Right renal pelvis (tissue), 4 donors: ENCODE results near the gene GPC6. TPM values are rescaled to one million over a fixed set of nuclear protein-coding genes. Genes with fewer than 3 reads are reported as not detected.

Source experiments
- DNase-seq, 4 donors: peaks; one replicate each; pipeline ENCODE4 v3.0.0-alpha.2; 2013; ENCODE audit warnings: low read depth in 4 of 4, low spot score in 3 of 4, missing footprints in 1 of 4
- polyA plus RNA-seq, 4 donors: library from polyadenylated mRNA; unstranded; fragments of 120-200 nt; gene quantifications; one replicate each; pipeline ENCODE4 v1.2.1, GENCODE V29; 2013; ENCODE audit not compliant: insufficient read length in 4 of 4

GPC6 gene
- polyA plus RNA-seq, 4 donors, result 64.7 to 74.0 (median 65.9) TPM

GRCh38 chr13:93715866-93716265 is 489.3 kb downstream of the GPC6 start:
- no peak for DNase-seq

DNA sequence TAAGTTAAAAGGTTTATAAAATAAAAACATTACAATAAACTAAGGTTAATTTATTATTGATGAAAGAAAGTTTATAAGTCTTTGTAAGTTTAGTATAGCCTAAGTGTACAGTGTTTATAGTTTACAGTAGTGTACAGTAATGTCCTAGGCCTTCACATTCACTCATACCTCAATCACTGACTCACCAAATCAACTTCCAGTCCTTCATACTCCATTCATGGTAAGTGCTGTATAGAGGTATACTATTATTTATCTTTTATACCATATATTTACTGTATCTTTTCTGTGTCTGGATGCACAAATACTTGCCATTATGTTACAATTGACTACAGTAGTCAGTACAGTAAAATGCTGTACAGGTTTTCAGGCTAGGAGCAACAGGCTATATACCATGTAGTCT is 490.0 kb downstream of the GPC6 start:
- no peak for DNase-seq

GRCh38 chr13:93721483-93721882 is 494.9 kb downstream of the GPC6 start:
- DNase-seq, result no peak

- no peak for DNase-seq
These were observed 496.7 kb downstream of the GPC6 start for GRCh38 chr13:93723316-93723715.

DNA sequence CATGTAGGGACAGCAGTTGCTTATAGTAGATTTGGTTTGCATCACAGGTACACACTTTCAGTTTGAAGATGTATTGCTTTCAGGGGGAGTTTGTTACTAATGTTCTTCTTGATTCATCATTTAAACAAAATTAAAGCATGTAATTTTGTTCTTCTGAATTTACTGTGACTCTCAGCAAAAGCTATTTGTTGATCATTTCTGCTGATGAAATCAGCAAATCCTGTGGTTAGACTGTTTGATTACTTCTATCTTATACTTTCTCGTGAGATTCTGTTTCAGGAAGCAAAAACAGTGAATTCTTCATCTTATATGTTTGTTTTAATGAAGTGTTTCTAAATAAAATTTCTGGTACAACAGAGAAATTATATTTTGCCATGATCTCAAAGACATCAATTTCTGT is 497.6 kb downstream of the GPC6 start:
- no peak for DNase-seq

DNA sequence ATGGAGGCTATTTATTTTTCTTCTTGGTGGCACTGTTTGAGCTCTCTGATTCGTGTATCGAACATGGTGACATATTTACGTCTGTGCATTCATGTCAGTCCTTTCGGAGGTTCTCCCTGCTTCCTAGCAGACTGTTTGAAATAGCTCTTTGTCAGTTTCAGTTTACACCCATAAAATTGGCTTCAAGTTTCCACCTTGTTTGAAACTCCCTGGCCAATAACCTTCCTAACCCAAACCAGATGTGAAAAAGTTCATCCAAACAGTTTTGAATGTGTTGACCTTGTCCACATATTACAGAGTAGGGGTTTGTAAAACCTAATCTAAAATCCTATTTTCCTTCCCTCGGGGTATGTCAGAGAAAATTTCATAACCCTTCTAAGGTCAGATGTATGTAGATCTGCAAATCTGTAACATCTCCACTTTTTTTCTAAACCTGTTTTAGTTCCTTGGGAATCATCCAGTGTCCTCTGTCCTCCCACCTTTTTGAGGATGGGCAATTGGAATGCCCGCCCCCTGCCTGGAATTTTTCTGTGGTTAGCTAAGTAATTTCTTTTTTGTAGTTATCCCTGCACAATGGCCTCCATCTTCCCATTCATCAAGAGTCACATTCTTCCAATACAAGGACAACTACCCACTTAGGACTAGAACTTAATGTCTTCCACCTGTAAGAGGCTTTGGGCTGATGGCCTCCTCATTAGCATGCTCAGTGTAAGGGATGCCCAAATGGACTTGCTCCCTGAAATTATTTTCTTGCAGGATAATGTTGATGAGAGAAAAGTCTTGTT is 499.8 kb downstream of the GPC6 start:
- no peak for DNase-seq

GRCh38 chr13:93727211-93728141 is 500.9 kb downstream of the GPC6 start:
- DNase-seq, result no peak

DNA sequence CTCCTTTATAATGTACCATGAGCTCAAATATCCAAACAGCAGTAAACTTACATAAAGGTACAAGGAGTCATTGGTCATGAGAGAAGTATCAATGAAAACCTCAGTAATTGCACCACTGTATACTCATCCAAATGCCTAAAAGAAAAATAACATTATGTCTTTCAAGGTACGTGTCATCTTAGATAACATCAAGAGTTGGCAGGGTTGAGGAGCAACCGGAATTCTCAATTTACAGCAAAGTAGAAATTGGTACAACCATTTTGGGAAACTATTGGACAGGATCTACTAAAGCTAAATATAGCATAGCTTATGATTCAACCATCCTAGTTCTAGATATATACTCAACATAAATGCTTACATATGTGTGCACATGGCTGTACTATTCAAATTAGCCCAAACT is 502.8 kb downstream of the GPC6 start:
- DNase-seq, result no peak

DNA sequence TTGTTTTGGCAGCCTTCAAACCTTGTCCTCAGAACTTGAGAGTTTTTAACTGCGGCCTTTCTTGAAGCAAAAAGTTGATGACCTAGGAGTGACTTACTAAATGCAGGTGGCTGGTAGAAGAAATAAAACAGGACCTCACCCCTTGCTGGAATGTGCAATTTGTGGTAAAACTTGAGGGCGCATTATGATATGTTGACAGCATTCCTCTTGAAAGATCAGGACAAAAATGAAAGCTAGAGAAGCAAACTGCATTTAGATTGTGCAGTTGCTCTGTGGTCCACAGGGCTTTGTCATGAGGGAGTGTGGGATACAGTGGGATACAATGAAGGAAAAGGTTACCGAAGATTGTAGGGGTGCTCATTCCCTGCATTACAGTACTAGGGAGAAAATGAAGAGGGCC is 504.2 kb downstream of the GPC6 start:
- no peak for DNase-seq

DNA sequence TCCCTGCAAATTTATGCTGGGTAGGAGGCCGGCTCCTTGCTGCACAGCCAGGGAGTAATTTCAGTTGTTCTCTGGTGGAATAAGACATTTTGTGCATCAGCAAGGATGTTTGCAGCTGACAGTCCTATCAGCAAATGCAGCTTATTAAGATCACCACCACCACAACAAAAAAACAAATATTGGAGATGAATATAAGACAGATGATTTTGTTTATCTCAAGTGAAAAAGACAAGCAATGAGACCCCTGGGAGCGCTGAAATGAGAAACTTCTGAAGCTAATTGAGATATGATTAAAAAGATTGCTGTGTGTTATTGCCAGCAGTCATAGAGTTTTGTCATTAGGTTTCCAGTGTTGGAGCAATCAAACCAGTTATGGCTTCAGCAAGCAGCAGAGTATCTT is 505.6 kb downstream of the GPC6 start:
- DNase-seq, result no peak

DNA sequence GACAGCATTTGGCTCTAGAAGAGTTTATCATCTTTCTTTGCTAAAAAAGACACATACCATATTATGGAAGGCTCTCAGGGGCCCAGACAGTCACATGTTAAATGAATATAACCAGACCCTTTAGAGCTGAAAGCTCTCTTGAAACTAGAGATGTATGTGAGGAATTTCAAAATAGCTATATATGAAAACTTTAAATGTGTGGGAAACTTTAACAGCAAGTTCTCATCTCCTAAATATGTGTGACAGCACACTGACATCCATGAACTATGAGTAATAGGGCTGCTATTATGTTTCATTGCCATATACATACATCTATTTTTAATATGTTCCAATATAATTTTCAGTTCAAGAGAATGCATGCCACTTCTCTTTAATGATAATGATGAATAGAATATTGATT is 509.5 kb downstream of the GPC6 start:
- DNase-seq, result no peak

GRCh38 chr13:93736909-93737308 is 510.3 kb downstream of the GPC6 start:
- no peak for DNase-seq

DNA sequence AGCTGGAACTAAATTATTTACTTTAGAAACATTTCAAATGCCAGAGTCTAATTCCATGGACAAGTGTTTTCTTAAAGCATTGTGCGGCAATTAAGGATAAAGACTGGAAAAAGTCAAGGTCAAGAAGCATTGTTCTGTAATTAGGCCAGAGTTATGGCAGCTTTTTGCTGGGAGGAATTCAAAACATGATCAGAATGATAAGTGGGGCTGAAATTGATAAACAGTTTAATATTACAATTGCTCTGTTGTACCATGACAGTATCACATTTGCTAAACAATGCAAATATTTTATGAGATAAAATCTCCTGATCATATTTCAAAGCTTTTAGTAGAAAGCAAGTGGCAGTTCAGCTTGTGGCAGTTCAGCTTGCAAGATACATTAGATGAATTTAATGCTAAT is 513.7 kb downstream of the GPC6 start:
- no peak for DNase-seq

- DNase-seq, result no peak
These were observed 517.4 kb downstream of the GPC6 start for GRCh38 chr13:93744033-93744432.

DNA sequence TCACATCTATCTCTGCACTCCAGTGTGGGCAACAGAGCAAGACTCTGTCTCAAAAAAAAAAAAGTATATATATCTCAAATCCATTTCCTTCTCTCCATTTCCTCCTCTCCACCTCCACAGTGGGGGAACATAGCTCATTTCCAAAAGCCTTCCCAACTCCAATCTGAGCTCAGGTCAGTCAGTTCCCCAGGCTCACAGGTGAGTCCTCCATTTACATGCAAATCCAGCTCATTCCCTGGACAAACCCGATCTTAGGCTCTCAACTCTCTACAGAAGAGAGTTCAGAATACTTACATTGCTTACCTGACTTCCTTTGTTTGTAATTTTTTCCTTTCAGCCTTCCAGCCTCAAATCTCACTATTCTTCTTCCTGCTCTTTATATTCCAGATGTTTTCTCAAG is 518.3 kb downstream of the GPC6 start:
- no peak for DNase-seq

DNA sequence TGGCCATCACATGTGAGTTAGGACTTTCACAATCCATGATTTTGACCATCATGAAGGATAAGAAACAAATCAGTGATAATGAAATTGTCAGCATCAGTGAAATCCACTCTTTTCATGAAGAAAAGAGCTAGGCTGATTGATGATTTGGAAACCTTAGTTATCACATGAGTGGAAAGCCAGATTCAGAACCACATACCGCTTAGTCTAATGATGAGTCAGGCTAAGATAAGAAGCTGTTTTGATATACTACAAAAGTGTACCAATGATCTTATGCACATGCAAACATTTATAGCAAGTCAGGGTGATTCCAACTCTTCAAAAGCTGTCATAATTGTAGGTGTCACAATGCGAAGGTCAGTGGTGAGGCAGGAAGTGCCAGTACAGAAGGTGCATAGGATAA is 519.3 kb downstream of the GPC6 start:
- no peak for DNase-seq

- no peak for DNase-seq
These were observed 520.0 kb downstream of the GPC6 start for GRCh38 chr13:93746589-93746988.

- no peak for DNase-seq
These were observed 524.1 kb downstream of the GPC6 start for GRCh38 chr13:93750676-93751075.

DNA sequence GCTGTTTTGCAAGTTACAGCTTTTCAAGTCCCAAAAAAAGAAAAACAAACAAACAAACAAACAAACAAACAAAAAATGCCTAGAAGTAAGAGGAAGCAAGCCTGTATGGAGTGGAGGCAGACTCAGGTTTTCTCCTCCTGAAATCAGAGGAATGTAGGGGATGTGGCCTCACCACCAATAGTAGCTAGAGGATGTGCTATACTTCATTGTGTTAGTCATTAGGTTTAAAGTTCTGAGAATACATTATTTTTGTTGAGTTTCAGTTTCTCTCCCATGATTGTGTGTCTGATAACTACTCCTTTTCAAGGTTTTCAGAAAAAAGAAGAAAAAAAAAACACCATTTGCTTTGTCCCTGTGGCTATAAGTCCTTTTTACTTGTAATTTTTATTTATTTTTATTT is 524.5 kb downstream of the GPC6 start:
- no peak for DNase-seq

- no peak for DNase-seq
These were observed 525.9 kb downstream of the GPC6 start for GRCh38 chr13:93752541-93752940.

DNA sequence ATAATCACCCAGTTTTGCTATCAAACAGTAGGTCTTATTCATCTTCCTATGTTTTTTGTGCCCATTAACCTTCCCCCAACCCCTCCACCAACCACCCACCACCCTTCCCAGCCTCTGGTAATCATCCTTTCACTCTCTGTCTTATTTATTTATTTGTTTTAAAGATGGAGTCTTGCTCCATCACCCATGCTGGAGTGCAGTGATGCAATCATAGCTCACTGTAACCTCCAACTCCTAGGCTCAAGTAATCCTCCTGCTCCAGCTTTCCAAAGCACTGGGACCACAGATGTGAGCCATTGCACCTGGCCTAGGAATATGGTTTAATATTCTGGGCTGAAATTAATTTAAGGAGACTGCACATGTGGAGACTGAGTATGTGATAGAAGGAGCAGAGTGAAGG is 527.0 kb downstream of the GPC6 start:
- no peak for DNase-seq

DNA sequence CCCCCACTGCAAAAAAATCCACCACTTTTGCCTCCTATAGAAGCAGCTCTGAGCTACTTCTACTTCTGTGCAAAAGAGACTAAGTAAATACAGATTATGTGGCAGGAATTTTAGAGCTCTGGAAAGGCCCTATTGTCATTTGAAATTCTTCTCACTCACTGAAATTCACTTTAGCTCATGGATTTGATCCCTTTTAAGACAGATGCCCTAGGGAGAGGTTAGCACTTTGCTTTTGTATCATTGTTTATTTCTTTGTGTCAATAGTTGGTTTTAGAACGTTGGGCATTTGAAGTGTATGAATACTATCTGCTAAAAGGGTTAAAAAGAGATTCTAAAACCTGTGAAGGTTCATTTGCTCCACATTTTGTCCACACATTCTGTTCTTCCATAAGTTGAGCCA is 528.7 kb downstream of the GPC6 start:
- no peak for DNase-seq
